ENCODE data around the gene CNGA1. TPM values are rescaled to one million over a fixed set of nuclear protein-coding genes. Genes with fewer than 3 reads are reported as not detected.
"Not testable (repeated sequence)": the region's sequence is repeated elsewhere in the genome, so short reads cannot be mapped to it uniquely, and the experiment has no call there.

Gene CNGA1
- total and polyA plus RNA-seq, 12 donors = 0.06 to 1.8 (median 0.37) TPM; not detected in 3

DNA sequence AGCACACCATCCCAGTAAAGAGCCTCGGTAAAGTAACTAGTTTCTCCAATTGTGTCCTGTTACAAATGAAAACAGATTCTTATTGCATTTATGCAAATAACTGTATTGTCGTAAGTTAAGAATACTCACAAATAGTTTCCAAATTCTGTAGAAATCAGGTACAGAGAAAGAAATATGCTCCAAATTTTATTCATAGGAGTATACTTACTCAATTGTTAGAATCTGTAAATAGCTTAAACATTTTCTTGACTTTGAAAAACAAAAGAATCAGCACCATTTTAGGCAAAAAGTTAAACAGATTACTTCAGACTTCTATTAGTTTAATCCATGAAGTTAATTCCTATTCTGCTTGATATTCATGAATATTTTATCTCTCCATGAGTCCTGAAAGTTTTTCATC, 10.7 kb downstream of the CNGA1 start:
- ATAC-seq = no peak
- WGBS, 2 donors = 94 to 95% methylated on average over 2 of the region's 2 CpGs

DNA sequence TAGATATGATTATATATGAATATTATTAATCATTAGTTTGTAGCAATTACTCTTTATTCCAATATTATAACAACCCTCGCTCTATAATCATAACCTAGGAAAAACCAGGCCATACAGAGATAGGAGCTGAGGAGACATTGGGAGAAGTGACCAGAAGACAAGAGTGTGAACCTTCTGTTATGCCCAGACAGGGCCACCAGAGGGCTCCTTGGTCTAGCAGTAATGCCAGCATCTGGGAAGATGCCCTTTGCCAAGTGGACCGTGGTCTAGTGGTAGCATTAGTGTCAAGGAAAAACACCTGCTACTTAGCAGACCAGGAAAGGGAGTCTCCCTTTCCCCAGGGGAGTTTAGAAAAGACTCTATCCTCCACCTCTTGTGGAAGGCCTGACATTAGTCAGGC, 12.9 kb downstream of the CNGA1 start:
- not testable (repeated sequence) for H3K4me1 ChIP-seq, H3K27me3 ChIP-seq, ATAC-seq, H3K36me3 ChIP-seq, H3K4me3 ChIP-seq, H3K27ac ChIP-seq
- intact Hi-C loops (cut with DNase I) = loop anchor here in 8 of 10 donors (2.0 to 10.0 kb wide), 4 partner anchors 59 to 84 kb away; no protein-coding TSS in a partner anchor
- TF ChIP-seq, protein P1, sequence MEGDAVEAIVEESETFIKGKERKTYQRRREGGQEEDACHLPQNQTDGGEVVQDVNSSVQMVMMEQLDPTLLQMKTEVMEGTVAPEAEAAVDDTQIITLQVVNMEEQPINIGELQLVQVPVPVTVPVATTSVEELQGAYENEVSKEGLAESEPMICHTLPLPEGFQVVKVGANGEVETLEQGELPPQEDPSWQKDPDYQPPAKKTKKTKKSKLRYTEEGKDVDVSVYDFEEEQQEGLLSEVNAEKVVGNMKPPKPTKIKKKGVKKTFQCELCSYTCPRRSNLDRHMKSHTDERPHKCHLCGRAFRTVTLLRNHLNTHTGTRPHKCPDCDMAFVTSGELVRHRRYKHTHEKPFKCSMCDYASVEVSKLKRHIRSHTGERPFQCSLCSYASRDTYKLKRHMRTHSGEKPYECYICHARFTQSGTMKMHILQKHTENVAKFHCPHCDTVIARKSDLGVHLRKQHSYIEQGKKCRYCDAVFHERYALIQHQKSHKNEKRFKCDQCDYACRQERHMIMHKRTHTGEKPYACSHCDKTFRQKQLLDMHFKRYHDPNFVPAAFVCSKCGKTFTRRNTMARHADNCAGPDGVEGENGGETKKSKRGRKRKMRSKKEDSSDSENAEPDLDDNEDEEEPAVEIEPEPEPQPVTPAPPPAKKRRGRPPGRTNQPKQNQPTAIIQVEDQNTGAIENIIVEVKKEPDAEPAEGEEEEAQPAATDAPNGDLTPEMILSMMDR (IDR thresholded peaks at IDR 0.05) = peak in 8 of 9 donors; percentile 16 to 65 (median 52)
- H3K9me3 ChIP-seq = peaks cover 0 to 54% (median 15%) of the 10 kb centered on the region in 11 donors
- WGBS, 2 donors = 51 to 56% methylated on average over 2 of the region's 2 CpGs
- DNase-seq = peak; percentile 13 to 30

More for the DNA sequence above, 10.7 kb downstream of the CNGA1 start:
- Histone ChIP-seq H3K9me3 (peaks cover 0 to 50% (median 12%) of the 10 kb centered on the region in 11 donors), H3K4me1 (no peaks in the 10 kb centered on the region), H3K36me3 (no peaks in the 10 kb centered on the region), H3K4me3 (no peak overlapping the region), H3K27ac (no peak overlapping the region), H3K27me3 (no peaks in the 10 kb centered on the region)
- DNase-seq = no peak
- intact Hi-C loops (cut with DNase I) = loop anchor here in 2 of 10 donors (2.0 to 10.0 kb wide), 2 partner anchors 61 to 81 kb away; no protein-coding TSS in a partner anchor
- TF ChIP-seq, protein P1 (IDR thresholded peaks at IDR 0.05) = no peak

DNA sequence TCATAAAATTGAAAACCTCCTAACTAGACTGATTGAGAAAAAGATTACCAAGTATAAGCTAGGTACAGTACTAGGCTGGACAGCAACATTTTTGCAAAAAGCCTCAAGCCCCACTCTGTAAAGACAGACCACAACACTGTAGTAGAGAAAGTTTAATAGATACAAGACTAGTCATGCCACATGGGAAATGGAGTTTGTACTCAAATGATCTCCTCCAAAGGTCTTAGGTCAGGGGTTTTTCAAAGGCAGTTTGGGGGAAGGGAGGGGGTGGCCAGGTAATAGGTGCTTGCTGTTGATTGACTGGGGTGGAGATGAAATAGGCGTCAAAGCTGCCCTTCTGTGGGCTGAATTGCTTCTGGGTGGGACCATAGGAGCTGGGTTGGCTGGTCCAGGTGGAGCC, 14.2 kb downstream of the CNGA1 start:
- DNase-seq (no peak), ATAC-seq (no peak)
- H3K4me3 ChIP-seq = no peak overlapping the region
- H3K36me3 ChIP-seq = no peaks in the 10 kb centered on the region
- peaks cover 0 to 48% (median 8%) of the 10 kb centered on the region in 11 donors for H3K9me3 ChIP-seq
- no peak overlapping the region for H3K27ac ChIP-seq
- intact Hi-C loops (cut with DNase I) = loop anchor here in 8 of 10 donors (2.0 to 10.0 kb wide), 4 partner anchors 57 to 85 kb away; no protein-coding TSS in a partner anchor
- H3K4me1 ChIP-seq = no peaks in the 10 kb centered on the region
- TF ChIP-seq, protein P1 (IDR thresholded peaks at IDR 0.05) = no peak
- WGBS, 2 donors = 83 to 85% methylated on average over 1 of the region's 1 CpG
- H3K27me3 ChIP-seq = no peaks in the 10 kb centered on the region

DNA sequence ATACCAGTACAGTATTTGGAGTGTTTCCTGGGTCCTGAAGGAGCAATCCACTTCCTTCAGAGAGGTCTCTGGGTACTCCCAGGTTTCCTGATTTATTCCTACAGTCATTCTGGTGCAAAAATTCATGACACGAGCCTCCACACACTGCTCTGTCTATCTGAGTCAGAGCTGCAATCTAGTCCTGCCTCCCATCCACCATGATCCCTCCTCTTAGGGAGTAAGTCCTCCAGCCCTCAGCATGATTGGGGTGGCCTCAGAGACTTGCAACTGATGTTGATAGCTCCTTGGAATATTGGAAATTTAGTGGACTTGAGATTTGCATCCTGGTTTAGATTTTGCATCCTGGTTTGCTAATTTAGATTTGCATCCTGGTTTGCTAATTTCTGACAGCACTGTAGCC, 20.5 kb downstream of the CNGA1 start:
- H3K9me3 ChIP-seq = peaks cover 0 to 36% (median 6%) of the 10 kb centered on the region in 11 donors
- H3K27me3 ChIP-seq = no peaks in the 10 kb centered on the region
- intact Hi-C loops (cut with DNase I) = no loop called here
- H3K4me3 ChIP-seq = no peak overlapping the region
- H3K36me3 ChIP-seq = no peaks in the 10 kb centered on the region
- TF ChIP-seq, protein P1 (IDR thresholded peaks at IDR 0.05) = no peak
- DNase-seq (no peak), ATAC-seq (no peak)
- H3K27ac ChIP-seq = no peak overlapping the region
- H3K4me1 ChIP-seq = no peaks in the 10 kb centered on the region
- 76 to 77% methylated on average over 1 of the region's 1 CpG for WGBS, 2 donors

DNA sequence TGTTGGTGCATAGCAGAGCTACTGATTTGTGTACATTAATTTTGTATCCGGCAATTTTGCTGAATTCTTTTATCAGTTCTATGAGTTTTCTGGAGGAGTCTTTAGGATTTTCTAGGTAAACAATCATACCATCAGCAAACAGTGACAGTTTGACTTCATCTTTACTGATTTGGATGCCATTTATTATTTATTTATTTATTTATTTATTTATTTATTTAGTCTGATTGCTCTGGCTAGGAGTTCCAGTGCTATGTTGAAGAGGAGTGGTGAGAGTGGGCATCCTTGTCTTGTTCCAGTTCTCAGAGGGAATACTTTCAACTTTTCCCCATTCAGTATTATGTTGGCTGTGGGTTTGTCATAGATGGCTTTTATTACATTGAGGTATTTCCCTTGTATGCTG, 24.0 kb downstream of the CNGA1 start:
- H3K4me3 ChIP-seq; ATAC-seq; H3K27ac ChIP-seq; H3K4me1 ChIP-seq; intact Hi-C loops (cut with DNase I); H3K27me3 ChIP-seq; H3K36me3 ChIP-seq; DNase-seq: not testable (repeated sequence)
- H3K9me3 ChIP-seq = peaks cover 0 to 45% (median 15%) of the 10 kb centered on the region in 11 donors
- 91 to 98% methylated on average over 1 of the region's 1 CpG for WGBS, 2 donors

Measured in heart right ventricle (tissue), 16 donors.